ENCODE results near the gene PCDH15. TPM values are rescaled to one million over a fixed set of nuclear protein-coding genes. Genes with fewer than 3 reads are reported as not detected.

The PCDH15 gene
- total and polyA plus RNA-seq, 9 of the 15 experiments (the other 6 are each of a cell fraction or from before 2014, with no cell fraction given): not detected

GRCh38 chr10:54667136-54667535 lies 133.9 kb downstream of the PCDH15 start:
- no peaks in the 10 kb centered on the region for H3K36me3 ChIP-seq (ENCODE audit: control insufficient read depth, insufficient read depth, low read length)
- H2AFZ ChIP-seq (ENCODE audit: low read depth, low read length): no peak overlapping the region
- no peaks in the 10 kb centered on the region for H3K4me1 ChIP-seq (replicated peaks in 1 of 2; ENCODE audit: control insufficient read depth in 2 of 2, insufficient read depth in 2 of 2, low read length in 2 of 2)
- BruUV-seq (replicated peaks): no TSS peak
- no peaks in the 10 kb centered on the region for H3K9me3 ChIP-seq (replicated peaks; ENCODE audit: control insufficient read depth, insufficient read depth, low read depth, low read length)
- H3K9ac ChIP-seq (ENCODE audit: insufficient read depth in 1 of 2, low read depth in 2 of 2, low read length in 2 of 2): no peak overlapping the region
- no peaks in the 10 kb centered on the region for H3K27me3 ChIP-seq (ENCODE audit: control insufficient read depth in 2 of 2, insufficient read depth in 2 of 2, low read length in 2 of 2)
- H4K20me1 ChIP-seq (replicated peaks; ENCODE audit: control insufficient read depth, insufficient read depth, low read length): no peaks in the 10 kb centered on the region
- FAIRE-seq (no peak), ATAC-seq (no peak), DNase-seq (ENCODE audit: extremely low read depth in 1 of 4, low spot score in 3 of 4) (no peak)
- ChIA-PET CTCF (ENCODE audit: low intra/inter-chr PET ratio) (no interaction called here), POLR2A (no interaction called here)
- H3K4me2 ChIP-seq (ENCODE audit: insufficient read depth, low read length): no peak overlapping the region
- intact Hi-C loops (cut with micrococcal nuclease): no loop called here
- TF ChIP-seq HMG20B (CRISPR knock-in tag; IDR thresholded peaks at IDR 0.05): no peak
- no peak for TF ChIP-seq ZNF324 (CRISPR knock-in tag; IDR thresholded peaks at IDR 0.05)
- no peak for TF ChIP-seq SMARCA5 (IDR thresholded peaks at IDR 0.05)
- no peak for TF ChIP-seq NONO (IDR thresholded peaks at IDR 0.05; ENCODE audit: low read depth in 2 of 2, low read length in 1 of 2)
- no peak for TF ChIP-seq ZNF384 (IDR thresholded peaks at IDR 0.05; ENCODE audit: low read depth, low read length)
- no peak for TF ChIP-seq PCBP2 (IDR thresholded peaks at IDR 0.05; ENCODE audit: low read depth, low read length, poor library complexity, severe bottlenecking)
- TF ChIP-seq NFYB (IDR thresholded peaks at IDR 0.05; ENCODE audit: extremely low read depth, insufficient read length): no peak
- no peaks in the 10 kb centered on the region for H3K79me2 ChIP-seq (ENCODE audit: control insufficient read depth, insufficient read depth, low read length)
- H3K27ac ChIP-seq (ENCODE audit: extremely low read depth, low read depth, low read length): no peak overlapping the region
- 0% methylated on average over 1 of the region's 1 CpG for WGBS (ENCODE audit: insufficient coverage, low coverage, missing lambda C conversion rate)
- no peaks in the 10 kb centered on the region for H3K9me1 ChIP-seq (ENCODE audit: control insufficient read depth, insufficient read depth, low read length)
- no peak overlapping the region for H3K4me3 ChIP-seq
- in situ Hi-C loops (cut with MboI): no loop called here

GRCh38 chr10:54666192-54666591 lies 134.8 kb downstream of the PCDH15 start:
- no TSS peak for BruUV-seq (replicated peaks)
- in situ Hi-C loops (cut with MboI) (no loop called here), intact Hi-C loops (cut with micrococcal nuclease) (no loop called here)
- Histone ChIP-seq H3K27me3 (ENCODE audit: control insufficient read depth in 2 of 2, insufficient read depth in 2 of 2, low read length in 2 of 2) (no peaks in the 10 kb centered on the region), H3K9me3 (replicated peaks; ENCODE audit: control insufficient read depth, insufficient read depth, low read depth, low read length) (no peaks in the 10 kb centered on the region), H3K79me2 (ENCODE audit: control insufficient read depth, insufficient read depth, low read length) (no peaks in the 10 kb centered on the region), H3K4me2 (ENCODE audit: insufficient read depth, low read length) (no peak overlapping the region), H3K4me3 (no peak overlapping the region), H3K36me3 (ENCODE audit: control insufficient read depth, insufficient read depth, low read length) (no peaks in the 10 kb centered on the region), H2AFZ (ENCODE audit: low read depth, low read length) (no peak overlapping the region), H3K9ac (ENCODE audit: insufficient read depth in 1 of 2, low read depth in 2 of 2, low read length in 2 of 2) (no peak overlapping the region), H3K9me1 (ENCODE audit: control insufficient read depth, insufficient read depth, low read length) (no peaks in the 10 kb centered on the region), H4K20me1 (replicated peaks; ENCODE audit: control insufficient read depth, insufficient read depth, low read length) (no peaks in the 10 kb centered on the region), H3K27ac (ENCODE audit: extremely low read depth, low read depth, low read length) (no peak overlapping the region), H3K4me1 (replicated peaks in 1 of 2; ENCODE audit: control insufficient read depth in 2 of 2, insufficient read depth in 2 of 2, low read length in 2 of 2) (no peaks in the 10 kb centered on the region)
- CTCF ChIA-PET (ENCODE audit: low intra/inter-chr PET ratio): no interaction called here
- TF ChIP-seq TARDBP (IDR thresholded peaks at IDR 0.05): no peak
- ATAC-seq: no peak
- FAIRE-seq: no peak
- DNase-seq (ENCODE audit: extremely low read depth in 1 of 4, low spot score in 3 of 4): no peak
- POLR2A ChIA-PET: no interaction called here

Data from K562 (cell line).